HG03460 (cell line): Measurements from ENCODE around the gene C5orf22.
"Not testable (repeated sequence)": the region's sequence is repeated elsewhere in the genome, so short reads cannot be mapped to it uniquely, and the experiment has no call there.

Experiments used
- ATAC-seq: cut with Tn5 transposase; IDR thresholded peaks from one replicate; pipeline ENCODE4 v1.9.1; 2021; ENCODE audit not compliant: unreplicated experiment

C5orf22 gene

GRCh38 chr5:31602305-31602704, 70.2 kb downstream of the C5orf22 start:
- ATAC-seq = not testable (repeated sequence)

- no peak for ATAC-seq
Observed at GRCh38 chr5:31604240-31604639, 72.1 kb downstream of the C5orf22 start.

GRCh38 chr5:31604644-31605043, 72.5 kb downstream of the C5orf22 start:
- ATAC-seq = no peak
